IPS DF 6.9 (cell line): Measurements from ENCODE around the gene ATXN7L3.

Experiments
- DNase-seq: peaks from one replicate; pipeline ENCODE4 v3.0.0-alpha.2; 2013; ENCODE audit warnings: low read depth, low spot score
- H3K27ac ChIP-seq: one replicate; pipeline ENCODE4 v1.5.1; 2013; ENCODE audit warnings: low read length, control low read depth
- H3K27me3 ChIP-seq: 2 replicates; pipeline ENCODE4 v1.6.1; 2013; ENCODE audit warnings: mild to moderate bottlenecking, low read length; ENCODE audit not compliant: control insufficient read depth, insufficient read depth
- H3K36me3 ChIP-seq: 2 replicates; pipeline ENCODE4 v1.6.1; 2013; ENCODE audit warnings: low read length; ENCODE audit not compliant: control insufficient read depth, insufficient read depth
- H3K4me1 ChIP-seq: 2 replicates; pipeline ENCODE4 v1.6.1; 2013; ENCODE audit warnings: low read length; ENCODE audit not compliant: control insufficient read depth, insufficient read depth
- H3K4me3 ChIP-seq: 2 replicates; pipeline ENCODE4 v1.5.1; 2013; ENCODE audit warnings: mild to moderate bottlenecking, low read length
- H3K9me3 ChIP-seq: 2 replicates; pipeline ENCODE4 v1.6.1; 2013; ENCODE audit warnings: low read length, inconsistent platforms; ENCODE audit not compliant: control insufficient read depth, insufficient read depth
- WGBS: extraction: QIAGEN DNeasy Blood & Tissue Kit; methylation state at CpG from one replicate; pipeline ENCODE4 v1.1.7; 2013; ENCODE audit warnings: mixed read lengths, missing lambda C conversion rate; ENCODE audit not compliant: insufficient read length, insufficient coverage; 5-methylcytosine and 5-hydroxymethylcytosine counted together

The ATXN7L3 gene

DNA sequence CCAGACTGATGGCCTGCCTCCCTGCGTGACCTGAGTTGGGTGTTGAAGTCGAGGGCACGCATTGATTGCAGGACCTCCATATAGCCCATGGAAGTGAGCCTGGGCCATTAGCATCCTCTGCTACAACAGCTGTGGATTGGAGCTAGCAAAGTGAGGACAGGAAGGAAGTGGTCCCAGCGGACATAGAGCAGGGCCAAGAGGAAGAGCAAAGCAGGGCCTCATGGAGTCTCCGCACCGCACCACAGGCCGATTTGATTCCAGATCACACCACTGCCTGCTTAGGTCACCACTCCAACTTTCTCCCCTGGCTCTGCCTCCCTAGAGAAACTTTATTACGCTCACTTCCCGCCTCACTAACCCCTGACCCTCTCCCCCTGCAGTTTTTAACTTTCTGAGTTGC lies 30.5 kb upstream of the ATXN7L3 start:
- H3K9me3 ChIP-seq: no peaks in the 10 kb centered on the region
- H3K36me3 ChIP-seq: no peaks in the 10 kb centered on the region
- DNase-seq: no peak
- no peaks in the 10 kb centered on the region for H3K27me3 ChIP-seq
- no peak overlapping the region for H3K4me3 ChIP-seq
- no CpG with 5 or more reads among the region's 9 CpGs for WGBS
- no peaks in the 10 kb centered on the region for H3K4me1 ChIP-seq
- H3K27ac ChIP-seq: no peak overlapping the region

GRCh38 chr17:44229090-44229489 lies 29.4 kb upstream of the ATXN7L3 start:
- no peaks in the 10 kb centered on the region for H3K4me1 ChIP-seq
- H3K4me3 ChIP-seq: no peak overlapping the region
- no peak overlapping the region for H3K27ac ChIP-seq
- no peak for DNase-seq
- no CpG with 5 or more reads among the region's 6 CpGs for WGBS
- no peaks in the 10 kb centered on the region for H3K9me3 ChIP-seq
- H3K36me3 ChIP-seq: no peaks in the 10 kb centered on the region
- H3K27me3 ChIP-seq: no peaks in the 10 kb centered on the region

GRCh38 chr17:44223541-44224071 lies 23.9 kb upstream of the ATXN7L3 start:
- Histone ChIP-seq H3K27ac (no peak overlapping the region), H3K9me3 (no peaks in the 10 kb centered on the region), H3K36me3 (no peaks in the 10 kb centered on the region; the same call in 1 of the 2 replicates), H3K27me3 (no peaks in the 10 kb centered on the region), H3K4me3 (no peak overlapping the region), H3K4me1 (peaks cover 7% of the 10 kb centered on the region)
- DNase-seq: no peak
- WGBS: no CpG with 5 or more reads among the region's 7 CpGs

DNA sequence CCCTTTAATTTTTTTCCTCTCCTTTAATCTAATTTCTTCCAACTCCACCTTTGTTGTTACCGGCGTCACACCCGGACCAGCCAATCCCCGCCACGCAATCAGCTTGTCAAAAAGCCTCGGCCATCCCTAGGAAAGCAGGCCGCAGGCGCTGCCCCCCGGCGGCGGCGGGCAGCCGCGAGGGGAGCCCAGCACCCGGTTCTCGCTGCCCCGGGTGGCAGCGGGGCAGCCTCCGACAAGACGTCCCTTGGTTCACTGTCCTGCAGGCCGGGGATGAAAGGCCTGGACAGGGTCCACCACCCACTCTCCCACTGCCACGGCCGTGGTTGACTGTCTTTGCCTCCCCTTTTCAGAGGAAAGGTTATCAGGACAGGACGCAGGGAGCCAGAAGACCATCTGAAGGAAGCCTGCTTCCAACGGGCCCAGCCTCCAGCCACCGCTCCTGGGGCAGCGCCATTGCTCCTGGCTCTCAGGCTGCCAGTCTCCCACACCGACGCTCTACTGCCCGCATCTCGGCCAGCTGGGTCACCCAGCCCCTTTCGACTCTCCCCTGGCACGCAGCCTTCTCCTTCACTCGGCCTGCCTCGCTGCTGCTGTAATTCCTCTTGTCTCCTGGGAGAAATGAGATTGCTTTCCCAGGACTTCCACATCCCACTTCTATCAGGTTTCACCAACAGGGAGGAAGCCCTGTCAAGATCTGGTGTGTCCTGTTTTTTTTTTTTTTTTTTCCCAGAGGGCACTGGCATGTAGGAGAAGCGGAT lies 22.6 kb upstream of the ATXN7L3 start:
- WGBS: no CpG with 5 or more reads among the region's 36 CpGs

DNA sequence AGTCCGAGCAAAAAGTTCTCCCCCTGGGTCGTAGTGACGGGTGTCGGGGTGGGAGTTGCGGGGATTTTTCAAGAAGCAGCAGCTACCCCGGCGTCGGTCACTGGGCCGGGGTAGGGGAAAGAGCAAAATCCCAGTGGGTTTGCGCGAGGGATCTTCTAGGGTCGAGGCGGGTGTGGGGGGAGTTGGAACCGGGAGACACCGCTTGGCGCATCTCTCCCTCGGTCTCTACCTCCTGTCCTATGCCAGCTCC lies 22.1 kb upstream of the ATXN7L3 start:
- Histone ChIP-seq H3K4me1 (peaks cover 7% of the 10 kb centered on the region), H3K4me3 (peak overlapping the region; percentile 78; the same call in 1 of the 2 replicates), H3K36me3 (peaks cover under 1% of the 10 kb centered on the region), H3K9me3 (no peaks in the 10 kb centered on the region), H3K27ac (no peak overlapping the region), H3K27me3 (no peaks in the 10 kb centered on the region)
- WGBS: no CpG with 5 or more reads among the region's 17 CpGs
- no peak for DNase-seq

More for the DNA sequence above, 22.6 kb upstream of the ATXN7L3 start:
- H3K36me3 ChIP-seq: no peaks in the 10 kb centered on the region; the same call in 1 of the 2 replicates
- DNase-seq: no peak
- H3K27ac ChIP-seq: no peak overlapping the region
- no peaks in the 10 kb centered on the region for H3K9me3 ChIP-seq
- no peaks in the 10 kb centered on the region for H3K27me3 ChIP-seq
- peaks cover 7% of the 10 kb centered on the region for H3K4me1 ChIP-seq
- peak overlapping the region; percentile 78; the same call in 1 of the 2 replicates for H3K4me3 ChIP-seq

- Histone ChIP-seq H3K27ac (no peak overlapping the region), H3K36me3 (peaks cover 5% of the 10 kb centered on the region), H3K27me3 (no peaks in the 10 kb centered on the region), H3K4me3 (peak overlapping the region; percentile 78; the same call in 1 of the 2 replicates), H3K9me3 (no peaks in the 10 kb centered on the region), H3K4me1 (peaks cover 7% of the 10 kb centered on the region)
- DNase-seq: no peak
- WGBS: no CpG with 5 or more reads among the region's 54 CpGs
These were observed 21.6 kb upstream of the ATXN7L3 start for GRCh38 chr17:44221084-44221861.

GRCh38 chr17:44220213-44221083 lies 20.8 kb upstream of the ATXN7L3 start:
- WGBS: no CpG with 5 or more reads among the region's 108 CpGs
- Histone ChIP-seq H3K4me3 (peak overlapping the region; percentile 78), H3K9me3 (no peaks in the 10 kb centered on the region), H3K4me1 (peaks cover 7% of the 10 kb centered on the region), H3K27ac (no peak overlapping the region), H3K27me3 (no peaks in the 10 kb centered on the region), H3K36me3 (peaks cover 13% of the 10 kb centered on the region)
- DNase-seq: no peak

GRCh38 chr17:44219616-44220212 lies 20.0 kb upstream of the ATXN7L3 start, which contains the start of gene UBTF:
Gene UBTF (minus strand): TSS chr17:44219675. CDS start chr17:44218229, 1,446 bp downstream.
- peaks cover 18% of the 10 kb centered on the region for H3K36me3 ChIP-seq
- H3K27me3 ChIP-seq: no peaks in the 10 kb centered on the region
- DNase-seq: no peak
- H3K4me3 ChIP-seq: peak within 1 kb of the TSS; percentile 78
- H3K27ac ChIP-seq: no peak within 1 kb of the TSS
- H3K4me1 ChIP-seq: peaks cover 7% of the 10 kb centered on the region
- no peaks in the 10 kb centered on the region for H3K9me3 ChIP-seq
- no CpG with 5 or more reads among the region's 76 CpGs for WGBS

DNA sequence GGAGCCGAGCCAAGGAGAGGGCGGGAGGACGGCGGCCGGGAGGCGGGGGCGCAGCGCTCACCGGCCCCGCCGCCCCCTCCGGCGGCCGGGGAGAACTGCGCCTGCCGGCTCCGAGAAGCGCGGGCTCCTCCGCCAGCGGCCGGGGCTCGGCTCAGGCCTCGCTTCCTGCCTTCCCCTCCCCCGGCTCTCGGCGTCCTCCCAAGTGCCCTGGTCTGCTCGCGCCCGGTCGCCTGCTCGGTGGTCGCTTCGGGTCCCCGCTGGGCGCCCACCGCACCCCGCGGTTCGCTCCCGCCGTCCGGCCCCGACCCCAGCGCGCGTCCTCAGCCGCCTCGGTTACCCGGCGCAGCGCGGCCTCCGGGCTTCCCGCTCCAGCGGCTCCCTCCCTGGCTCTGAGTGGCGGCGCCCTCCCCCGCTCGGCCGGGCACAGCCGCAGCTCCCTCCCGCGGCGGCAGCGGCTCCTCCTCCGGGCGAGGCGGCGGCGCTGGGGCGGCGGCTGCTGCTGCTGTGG lies 19.5 kb upstream of the ATXN7L3 start:
- H3K27me3 ChIP-seq: no peaks in the 10 kb centered on the region
- H3K36me3 ChIP-seq: peaks cover 18% of the 10 kb centered on the region
- WGBS: no CpG with 5 or more reads among the region's 73 CpGs
- no peak for DNase-seq
- H3K4me3 ChIP-seq: peak overlapping the region; percentile 78
- no peaks in the 10 kb centered on the region for H3K9me3 ChIP-seq
- H3K4me1 ChIP-seq: peaks cover 7% of the 10 kb centered on the region
- no peak overlapping the region for H3K27ac ChIP-seq
